Lung microvascular endothelial cell (primary cell): ENCODE results near the gene IGSF10. TPM values are rescaled to one million over a fixed set of nuclear protein-coding genes. Genes with fewer than 3 reads are reported as not detected.
A peak's percentile ranks its signal among the peaks of the same experiment; 100 is the strongest.
"Not testable (repeated sequence)": the region's sequence is repeated elsewhere in the genome, so short reads cannot be mapped to it uniquely, and the experiment has no call there.

Source experiments
- DNase-seq, 2 donors: peaks; one replicate each; pipeline versions ENCODE4 v3.0.0 to v3.0.0-alpha.2; 2010; ENCODE audit warnings: low read depth in 2 of 2
- total RNA-seq: library from RNA; depleted of rRNA; stranded (reverse); fragments of >200 nt; gene quantifications from 2 replicates; pipeline ENCODE4 v1.2.1, GENCODE V29; 2014

Gene IGSF10
- not detected in 2 replicates for total RNA-seq

DNA sequence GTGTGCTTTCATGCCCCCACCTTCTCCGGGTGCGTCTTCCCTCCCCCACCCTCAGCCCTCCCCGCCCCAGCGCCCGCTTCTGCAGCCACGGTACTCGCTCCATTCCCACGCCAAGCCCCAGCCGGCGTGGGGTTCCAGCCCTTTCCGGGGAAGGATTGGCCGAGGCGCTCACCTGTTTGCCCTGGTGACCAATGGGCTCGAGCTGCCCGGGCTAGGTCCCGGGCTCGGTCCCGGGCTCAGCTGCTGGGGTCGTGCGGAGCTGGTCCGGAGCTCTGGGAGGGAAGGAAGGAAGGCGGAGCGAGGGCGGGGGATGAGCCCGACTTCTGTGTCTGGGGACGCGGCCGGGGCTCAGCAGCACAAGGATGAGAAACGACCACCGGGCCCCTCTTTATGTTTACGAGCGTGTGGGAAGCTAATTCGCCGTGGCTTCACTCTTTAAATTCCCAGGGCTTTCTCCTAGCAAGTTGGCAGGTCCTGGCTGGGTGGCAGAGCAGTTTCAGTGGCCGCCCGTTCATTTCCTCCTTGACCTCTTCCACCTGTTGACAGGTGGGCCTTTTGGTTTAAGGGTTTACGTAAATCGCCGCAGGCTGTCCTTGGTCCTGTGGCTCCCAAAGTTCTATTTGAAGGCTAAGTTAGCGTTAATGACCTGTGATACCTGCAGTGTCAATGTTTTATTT lies at the start of gene IGSF10:
IGSF10 (minus strand) TSS at position 288 of the 677 bp plus-strand sequence. CDS start 2,352 bp downstream, outside the sequence.
- DNase-seq, result no peak

DNA sequence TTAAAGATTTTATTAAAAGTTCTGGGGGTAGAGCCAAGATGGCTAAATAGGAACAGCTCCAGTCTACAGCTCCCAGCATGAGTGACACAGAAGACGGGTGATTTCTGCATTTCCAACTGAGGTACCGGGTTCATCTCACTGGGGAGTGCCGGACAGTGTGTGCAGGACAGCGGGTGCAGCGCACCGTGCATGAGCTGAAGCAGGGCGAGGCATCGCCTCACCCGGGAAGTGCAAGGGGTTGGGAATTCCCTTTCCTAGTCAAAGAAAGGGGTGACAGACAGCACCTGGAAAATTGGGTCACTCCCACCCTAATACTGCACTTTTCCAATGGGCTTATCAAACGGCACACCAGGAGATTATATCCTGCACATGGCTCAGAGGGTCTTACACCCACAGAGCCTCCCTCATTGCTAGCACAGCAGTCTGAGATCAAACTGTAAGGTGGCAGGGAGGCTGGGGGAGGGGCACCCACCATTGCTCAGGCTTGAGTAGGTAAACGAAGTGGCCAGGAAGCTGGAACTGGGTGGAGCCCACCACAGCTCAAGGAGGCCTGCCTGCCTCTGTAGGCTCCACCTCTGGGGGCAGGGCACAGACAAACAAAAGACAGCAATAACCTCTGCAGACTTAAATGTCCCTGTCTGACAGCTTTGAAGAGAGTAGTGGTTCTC lies 48.7 kb upstream of the IGSF10 start:
- DNase-seq, result not testable (repeated sequence)

- no peak for DNase-seq
These were observed 43.7 kb upstream of the IGSF10 start for GRCh38 chr3:151504606-151505005.

DNA sequence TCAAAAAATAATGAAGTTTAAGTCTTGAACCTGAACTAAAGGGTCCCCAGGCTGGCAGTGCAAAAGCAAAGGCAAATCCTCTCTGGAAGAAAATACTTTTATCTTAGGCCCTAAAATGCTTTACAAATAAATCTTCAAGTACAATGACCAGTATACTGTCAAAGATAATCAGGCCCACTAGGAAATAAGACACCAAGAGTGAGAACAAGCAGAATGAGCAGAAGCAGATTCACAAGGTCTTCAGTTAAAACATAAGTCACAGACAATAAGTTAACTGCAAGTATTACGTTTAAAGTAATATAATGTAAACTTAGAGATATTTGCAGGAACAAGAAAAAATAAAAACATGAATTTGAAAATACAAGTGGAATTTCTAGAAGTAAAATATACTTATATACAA lies 42.2 kb upstream of the IGSF10 start:
- DNase-seq, result no peak

GRCh38 chr3:151501923-151502632 lies 41.2 kb upstream of the IGSF10 start:
- peak in 1 of 2 donors; percentile 1 for DNase-seq

DNA sequence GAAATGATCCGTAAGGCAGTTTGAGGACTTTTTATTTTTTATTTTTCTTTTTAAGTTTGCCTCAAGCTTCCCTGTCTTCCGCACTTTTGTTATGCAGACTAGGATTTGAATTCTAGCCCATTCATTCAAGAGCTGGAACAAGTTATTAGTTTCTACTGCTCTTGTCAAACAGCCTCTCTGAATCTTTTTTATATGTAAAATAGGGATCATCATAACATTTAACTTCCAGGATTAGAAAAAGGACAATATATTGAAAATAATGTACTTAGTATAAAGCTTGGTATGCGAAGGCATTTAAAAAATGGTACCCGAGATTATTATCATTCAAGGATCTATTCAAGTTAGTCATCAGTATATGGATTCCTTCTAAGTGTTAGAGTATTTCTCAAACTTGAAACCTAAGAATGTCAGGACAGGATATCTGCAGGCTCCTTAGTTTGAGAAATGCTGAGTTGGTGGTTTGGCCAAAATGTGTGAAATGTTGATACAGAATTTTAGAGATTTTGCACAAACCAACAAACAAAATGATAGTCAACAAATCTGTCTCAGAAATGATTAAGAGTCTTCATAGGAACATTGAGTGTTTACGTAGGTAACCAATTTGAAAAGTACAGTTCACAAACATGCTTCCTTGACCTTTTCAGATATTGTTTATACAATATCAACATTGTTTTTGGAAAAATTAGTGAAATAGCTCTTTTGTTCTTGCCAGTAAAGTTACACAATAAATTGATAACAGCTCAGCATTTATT lies 40.5 kb upstream of the IGSF10 start:
- DNase-seq, result no peak

GRCh38 chr3:151499168-151499567 lies 38.3 kb upstream of the IGSF10 start:
- DNase-seq, result no peak

DNA sequence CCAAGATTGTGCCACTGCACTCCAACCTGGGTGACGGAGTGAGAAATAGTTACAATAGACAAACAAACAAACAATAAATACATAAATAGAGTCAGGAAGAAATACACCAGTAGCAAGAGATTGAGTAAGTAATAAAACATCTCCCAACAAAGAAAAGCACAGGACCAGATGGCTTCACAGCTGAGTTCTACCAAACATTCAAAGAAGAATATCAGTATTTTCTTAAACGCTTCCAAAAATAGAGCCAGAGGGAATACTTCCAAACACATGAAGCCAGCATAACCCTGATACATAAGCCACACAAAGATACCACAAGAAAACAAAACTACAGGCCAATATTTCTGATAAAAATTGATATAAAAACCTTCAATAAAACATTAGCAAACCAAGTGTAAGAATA lies 30.7 kb upstream of the IGSF10 start:
- DNase-seq, result no peak

DNA sequence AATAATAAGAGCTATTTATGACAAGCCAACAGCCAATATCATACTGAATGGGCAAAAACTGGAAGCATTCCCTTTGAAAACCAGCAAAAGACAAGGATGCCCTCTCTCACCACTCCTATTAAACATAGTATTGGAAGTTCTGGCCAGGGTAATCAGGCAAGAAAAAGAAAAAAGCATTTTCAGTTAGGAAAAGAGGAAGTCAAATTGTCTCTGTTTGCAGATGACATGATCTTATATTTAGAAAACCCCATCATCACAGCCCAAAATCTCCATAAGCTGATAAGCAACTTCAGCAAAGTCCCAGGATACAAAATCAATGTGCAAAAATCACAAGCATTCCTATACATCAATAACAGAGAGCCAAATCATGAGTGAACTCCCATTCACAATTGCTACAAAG lies 27.0 kb upstream of the IGSF10 start:
- DNase-seq, result not testable (repeated sequence)

DNA sequence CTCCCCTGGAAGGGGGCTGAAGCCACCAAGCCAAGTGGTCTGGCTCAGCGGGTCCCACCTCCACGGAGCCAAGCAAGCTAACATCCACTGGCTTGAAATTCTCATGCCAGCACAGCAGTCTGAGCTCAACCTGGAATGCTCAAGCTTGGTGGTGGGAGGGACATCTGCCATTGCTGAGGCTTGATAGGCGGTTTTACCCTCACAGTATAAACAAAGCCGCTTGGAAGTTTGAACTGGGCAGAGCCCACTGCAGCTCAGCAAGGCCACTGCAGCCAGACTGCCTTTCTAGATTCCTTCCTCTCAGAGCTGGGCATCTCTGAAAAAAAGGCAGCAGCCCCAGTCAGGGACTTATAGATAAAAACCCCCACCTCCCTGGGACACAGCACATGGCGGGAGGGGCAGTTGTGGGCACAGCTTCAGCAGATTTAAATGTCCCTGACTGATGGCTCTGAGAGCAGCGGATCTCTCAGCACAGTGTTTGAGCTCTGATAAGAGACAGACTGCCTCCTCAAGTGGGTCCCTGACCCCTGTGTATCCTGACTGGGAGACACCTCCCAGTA lies 23.2 kb upstream of the IGSF10 start:
- DNase-seq, result no peak

GRCh38 chr3:151483488-151483887 lies 22.6 kb upstream of the IGSF10 start:
- no peak for DNase-seq

GRCh38 chr3:151480492-151480891 lies 19.6 kb upstream of the IGSF10 start:
- no peak for DNase-seq

DNA sequence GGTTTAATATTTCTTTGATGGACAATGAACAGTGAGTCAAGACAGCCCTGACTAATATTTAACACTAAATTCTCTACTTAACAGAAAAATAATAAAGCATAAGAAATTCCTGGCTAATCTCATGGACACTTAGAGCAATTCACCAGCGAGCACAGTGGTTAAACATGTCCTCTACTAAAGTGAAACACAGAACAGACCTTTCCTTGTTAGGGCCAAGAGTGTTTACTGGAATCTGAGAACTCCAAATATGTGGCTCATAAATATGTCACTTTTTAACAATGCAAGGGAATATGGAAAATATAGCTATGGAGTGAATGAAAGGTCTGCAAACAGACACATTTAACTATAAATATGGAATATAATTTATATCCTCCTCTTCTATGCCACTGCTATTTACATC lies 18.6 kb upstream of the IGSF10 start:
- DNase-seq, result no peak

- DNase-seq, result no peak
These were observed 17.5 kb upstream of the IGSF10 start for GRCh38 chr3:151478335-151478697.

- DNase-seq, result no peak
These were observed 16.9 kb upstream of the IGSF10 start for GRCh38 chr3:151477591-151478334.

DNA sequence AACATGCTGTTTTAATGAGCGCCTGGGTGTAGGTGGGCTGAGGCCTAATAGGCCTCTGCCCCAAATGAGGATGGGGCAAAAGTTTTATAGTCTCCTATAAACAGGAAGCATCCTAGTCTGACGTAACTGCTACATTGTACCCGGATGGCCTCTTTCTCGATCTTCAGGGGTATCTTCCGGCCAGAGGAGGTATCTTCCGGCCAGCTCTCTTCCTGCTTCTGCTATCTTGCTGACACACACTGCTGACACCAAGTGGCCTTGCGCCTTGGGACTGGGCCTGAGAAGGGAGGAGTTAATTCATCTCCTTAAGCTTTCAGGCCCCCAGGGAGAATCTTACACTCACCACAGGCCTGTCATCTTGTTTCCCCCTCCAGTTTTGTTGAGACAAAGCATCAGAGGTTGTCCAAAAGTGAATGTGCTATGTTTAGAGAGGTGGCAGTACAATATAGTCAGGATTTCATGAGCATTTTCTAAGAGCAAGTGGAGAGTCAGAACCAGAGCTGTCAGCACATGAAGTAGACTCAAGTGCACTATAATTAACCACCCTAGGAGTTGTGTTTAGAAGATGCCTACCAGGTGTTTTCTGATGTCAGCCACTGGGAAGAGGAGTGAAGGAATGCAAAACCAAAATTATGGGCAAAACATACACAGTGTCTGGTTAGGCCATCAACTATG lies 15.6 kb upstream of the IGSF10 start:
- DNase-seq, result peak in 1 of 2 donors; percentile 3

DNA sequence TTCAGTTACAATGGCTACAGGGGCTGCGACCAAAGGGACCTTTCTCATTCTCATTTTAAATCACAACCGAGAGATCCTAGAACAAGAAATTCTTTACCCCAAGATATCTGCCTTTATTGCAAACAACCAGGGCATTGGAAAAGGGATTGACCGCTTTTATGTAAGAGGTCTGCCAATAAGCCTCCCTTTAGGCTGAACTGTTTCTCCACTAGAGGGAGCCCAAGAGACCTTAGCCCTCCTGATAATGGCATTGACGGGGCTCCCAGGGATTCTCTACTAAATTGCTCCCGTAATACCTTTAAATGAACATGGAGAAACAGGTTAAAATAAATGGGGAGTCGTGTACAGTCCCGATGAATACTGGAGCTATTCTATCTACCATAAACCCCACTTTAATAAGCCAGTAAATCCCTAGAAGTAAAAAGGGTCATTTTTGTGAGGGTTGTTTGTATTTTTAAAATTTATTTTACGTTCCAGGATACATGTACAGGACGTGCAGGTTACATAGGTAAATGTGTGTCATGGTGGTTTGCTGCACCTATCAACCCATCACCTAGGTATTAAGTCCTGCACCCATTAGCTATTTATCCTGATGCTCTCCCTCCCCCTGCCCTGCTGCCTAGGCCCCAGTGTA lies 7.5 kb upstream of the IGSF10 start:
- peak; percentile 74 to 80 for DNase-seq

DNA sequence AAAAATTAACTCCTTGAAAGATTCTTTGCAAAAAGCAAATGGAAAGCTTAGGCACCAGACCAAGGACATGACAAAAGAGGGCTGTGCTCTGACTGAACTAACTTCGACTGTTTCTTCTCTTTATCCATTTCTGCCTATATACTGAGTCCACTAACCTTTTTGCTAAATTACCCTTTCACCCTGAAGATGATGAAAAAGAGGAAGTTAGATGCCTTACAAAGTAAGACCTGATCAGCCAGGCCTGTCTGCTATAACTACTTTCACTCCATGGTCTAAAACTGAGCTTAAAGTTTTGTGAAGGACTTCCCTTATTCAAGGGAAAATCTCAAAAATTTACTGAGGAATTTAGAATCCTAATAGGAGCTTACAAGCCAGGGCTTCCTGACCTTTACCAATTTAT lies 6.2 kb upstream of the IGSF10 start:
- DNase-seq, result no peak

- DNase-seq, result no peak
These were observed 2.1 kb upstream of the IGSF10 start for GRCh38 chr3:151462991-151463390.

- DNase-seq, result no peak
These were observed 1.5 kb upstream of the IGSF10 start for GRCh38 chr3:151462278-151462780.
